ENCODE measurements around the gene SLC1A7. TPM values are rescaled to one million over a fixed set of nuclear protein-coding genes. Genes with fewer than 3 reads are reported as not detected.

SLC1A7 gene
- total and polyA plus RNA-seq, 2 experiments from 2014 or later, result not detected

DNA sequence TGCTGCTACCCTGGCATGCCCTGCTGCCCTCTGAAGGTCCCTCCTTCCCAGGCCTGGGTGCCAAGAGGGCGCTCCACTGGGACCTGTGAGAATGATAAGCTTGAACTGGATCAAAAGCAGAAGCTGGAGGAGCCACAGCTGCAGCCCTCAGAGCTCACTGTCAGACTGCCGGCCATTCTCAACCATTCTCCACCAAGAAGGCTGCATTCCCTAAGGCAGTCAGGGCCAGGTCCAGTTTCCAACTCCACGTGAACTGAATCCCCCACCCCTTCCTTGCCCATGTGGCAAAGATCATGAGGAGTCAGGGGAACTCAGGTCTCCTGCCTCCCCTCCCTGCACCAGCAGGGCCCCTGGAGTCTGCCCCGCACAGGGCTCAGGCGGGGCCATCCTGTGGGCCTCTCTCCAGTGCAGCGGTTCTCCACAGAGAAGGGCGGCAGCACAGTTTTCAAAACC lies 19.5 kb downstream of the SLC1A7 start:
- H3K4me1 Mint-ChIP-seq, result peaks cover 24% of the 10 kb centered on the region
- ATAC-seq, result peak; percentile 11
- no peak for TF ChIP-seq NANOG (IDR thresholded peaks at IDR 0.05; ENCODE audit: borderline replicate concordance)
- no peak for TF ChIP-seq CREB1 (CRISPR knock-in tag; IDR thresholded peaks at IDR 0.05; ENCODE audit: low read depth)
- no peak for TF ChIP-seq EZH2phosphoT487 (IDR thresholded peaks at IDR 0.05; ENCODE audit: unreplicated experiment)
- no peak for TF ChIP-seq ZNF114 (CRISPR knock-in tag; IDR thresholded peaks at IDR 0.05)
- TF ChIP-seq, protein P1, sequence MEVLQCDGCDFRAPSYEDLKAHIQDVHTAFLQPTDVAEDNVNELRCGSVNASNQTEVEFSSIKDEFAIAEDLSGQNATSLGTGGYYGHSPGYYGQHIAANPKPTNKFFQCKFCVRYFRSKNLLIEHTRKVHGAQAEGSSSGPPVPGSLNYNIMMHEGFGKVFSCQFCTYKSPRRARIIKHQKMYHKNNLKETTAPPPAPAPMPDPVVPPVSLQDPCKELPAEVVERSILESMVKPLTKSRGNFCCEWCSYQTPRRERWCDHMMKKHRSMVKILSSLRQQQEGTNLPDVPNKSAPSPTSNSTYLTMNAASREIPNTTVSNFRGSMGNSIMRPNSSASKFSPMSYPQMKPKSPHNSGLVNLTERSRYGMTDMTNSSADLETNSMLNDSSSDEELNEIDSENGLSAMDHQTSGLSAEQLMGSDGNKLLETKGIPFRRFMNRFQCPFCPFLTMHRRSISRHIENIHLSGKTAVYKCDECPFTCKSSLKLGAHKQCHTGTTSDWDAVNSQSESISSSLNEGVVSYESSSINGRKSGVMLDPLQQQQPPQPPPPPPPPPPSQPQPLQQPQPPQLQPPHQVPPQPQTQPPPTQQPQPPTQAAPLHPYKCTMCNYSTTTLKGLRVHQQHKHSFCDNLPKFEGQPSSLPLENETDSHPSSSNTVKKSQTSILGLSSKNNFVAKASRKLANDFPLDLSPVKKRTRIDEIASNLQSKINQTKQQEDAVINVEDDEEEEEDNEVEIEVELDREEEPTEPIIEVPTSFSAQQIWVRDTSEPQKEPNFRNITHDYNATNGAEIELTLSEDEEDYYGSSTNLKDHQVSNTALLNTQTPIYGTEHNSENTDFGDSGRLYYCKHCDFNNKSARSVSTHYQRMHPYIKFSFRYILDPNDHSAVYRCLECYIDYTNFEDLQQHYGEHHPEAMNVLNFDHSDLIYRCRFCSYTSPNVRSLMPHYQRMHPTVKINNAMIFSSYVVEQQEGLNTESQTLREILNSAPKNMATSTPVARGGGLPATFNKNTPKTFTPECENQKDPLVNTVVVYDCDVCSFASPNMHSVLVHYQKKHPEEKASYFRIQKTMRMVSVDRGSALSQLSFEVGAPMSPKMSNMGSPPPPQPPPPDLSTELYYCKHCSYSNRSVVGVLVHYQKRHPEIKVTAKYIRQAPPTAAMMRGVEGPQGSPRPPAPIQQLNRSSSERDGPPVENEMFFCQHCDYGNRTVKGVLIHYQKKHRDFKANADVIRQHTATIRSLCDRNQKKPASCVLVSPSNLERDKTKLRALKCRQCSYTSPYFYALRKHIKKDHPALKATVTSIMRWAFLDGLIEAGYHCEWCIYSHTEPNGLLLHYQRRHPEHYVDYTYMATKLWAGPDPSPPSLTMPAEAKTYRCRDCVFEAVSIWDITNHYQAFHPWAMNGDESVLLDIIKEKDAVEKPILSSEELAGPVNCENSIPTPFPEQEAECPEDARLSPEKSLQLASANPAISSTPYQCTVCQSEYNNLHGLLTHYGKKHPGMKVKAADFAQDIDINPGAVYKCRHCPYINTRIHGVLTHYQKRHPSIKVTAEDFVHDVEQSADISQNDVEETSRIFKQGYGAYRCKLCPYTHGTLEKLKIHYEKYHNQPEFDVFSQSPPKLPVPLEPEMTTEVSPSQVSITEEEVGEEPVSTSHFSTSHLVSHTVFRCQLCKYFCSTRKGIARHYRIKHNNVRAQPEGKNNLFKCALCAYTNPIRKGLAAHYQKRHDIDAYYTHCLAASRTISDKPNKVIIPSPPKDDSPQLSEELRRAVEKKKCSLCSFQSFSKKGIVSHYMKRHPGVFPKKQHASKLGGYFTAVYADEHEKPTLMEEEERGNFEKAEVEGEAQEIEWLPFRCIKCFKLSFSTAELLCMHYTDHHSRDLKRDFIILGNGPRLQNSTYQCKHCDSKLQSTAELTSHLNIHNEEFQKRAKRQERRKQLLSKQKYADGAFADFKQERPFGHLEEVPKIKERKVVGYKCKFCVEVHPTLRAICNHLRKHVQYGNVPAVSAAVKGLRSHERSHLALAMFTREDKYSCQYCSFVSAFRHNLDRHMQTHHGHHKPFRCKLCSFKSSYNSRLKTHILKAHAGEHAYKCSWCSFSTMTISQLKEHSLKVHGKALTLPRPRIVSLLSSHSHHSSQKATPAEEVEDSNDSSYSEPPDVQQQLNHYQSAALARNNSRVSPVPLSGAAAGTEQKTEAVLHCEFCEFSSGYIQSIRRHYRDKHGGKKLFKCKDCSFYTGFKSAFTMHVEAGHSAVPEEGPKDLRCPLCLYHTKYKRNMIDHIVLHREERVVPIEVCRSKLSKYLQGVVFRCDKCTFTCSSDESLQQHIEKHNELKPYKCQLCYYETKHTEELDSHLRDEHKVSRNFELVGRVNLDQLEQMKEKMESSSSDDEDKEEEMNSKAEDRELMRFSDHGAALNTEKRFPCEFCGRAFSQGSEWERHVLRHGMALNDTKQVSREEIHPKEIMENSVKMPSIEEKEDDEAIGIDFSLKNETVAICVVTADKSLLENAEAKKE (CRISPR knock-in tag; IDR thresholded peaks at IDR 0.05), result no peak
- TF ChIP-seq STAT1 (IDR thresholded peaks at IDR 0.05; ENCODE audit: unreplicated experiment), result no peak
- TF ChIP-seq, protein P2, sequence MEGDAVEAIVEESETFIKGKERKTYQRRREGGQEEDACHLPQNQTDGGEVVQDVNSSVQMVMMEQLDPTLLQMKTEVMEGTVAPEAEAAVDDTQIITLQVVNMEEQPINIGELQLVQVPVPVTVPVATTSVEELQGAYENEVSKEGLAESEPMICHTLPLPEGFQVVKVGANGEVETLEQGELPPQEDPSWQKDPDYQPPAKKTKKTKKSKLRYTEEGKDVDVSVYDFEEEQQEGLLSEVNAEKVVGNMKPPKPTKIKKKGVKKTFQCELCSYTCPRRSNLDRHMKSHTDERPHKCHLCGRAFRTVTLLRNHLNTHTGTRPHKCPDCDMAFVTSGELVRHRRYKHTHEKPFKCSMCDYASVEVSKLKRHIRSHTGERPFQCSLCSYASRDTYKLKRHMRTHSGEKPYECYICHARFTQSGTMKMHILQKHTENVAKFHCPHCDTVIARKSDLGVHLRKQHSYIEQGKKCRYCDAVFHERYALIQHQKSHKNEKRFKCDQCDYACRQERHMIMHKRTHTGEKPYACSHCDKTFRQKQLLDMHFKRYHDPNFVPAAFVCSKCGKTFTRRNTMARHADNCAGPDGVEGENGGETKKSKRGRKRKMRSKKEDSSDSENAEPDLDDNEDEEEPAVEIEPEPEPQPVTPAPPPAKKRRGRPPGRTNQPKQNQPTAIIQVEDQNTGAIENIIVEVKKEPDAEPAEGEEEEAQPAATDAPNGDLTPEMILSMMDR (conservative IDR thresholded peaks at IDR 0.05; ENCODE audit: low read depth in 2 of 2), result no peak
- TF ChIP-seq, protein P3, sequence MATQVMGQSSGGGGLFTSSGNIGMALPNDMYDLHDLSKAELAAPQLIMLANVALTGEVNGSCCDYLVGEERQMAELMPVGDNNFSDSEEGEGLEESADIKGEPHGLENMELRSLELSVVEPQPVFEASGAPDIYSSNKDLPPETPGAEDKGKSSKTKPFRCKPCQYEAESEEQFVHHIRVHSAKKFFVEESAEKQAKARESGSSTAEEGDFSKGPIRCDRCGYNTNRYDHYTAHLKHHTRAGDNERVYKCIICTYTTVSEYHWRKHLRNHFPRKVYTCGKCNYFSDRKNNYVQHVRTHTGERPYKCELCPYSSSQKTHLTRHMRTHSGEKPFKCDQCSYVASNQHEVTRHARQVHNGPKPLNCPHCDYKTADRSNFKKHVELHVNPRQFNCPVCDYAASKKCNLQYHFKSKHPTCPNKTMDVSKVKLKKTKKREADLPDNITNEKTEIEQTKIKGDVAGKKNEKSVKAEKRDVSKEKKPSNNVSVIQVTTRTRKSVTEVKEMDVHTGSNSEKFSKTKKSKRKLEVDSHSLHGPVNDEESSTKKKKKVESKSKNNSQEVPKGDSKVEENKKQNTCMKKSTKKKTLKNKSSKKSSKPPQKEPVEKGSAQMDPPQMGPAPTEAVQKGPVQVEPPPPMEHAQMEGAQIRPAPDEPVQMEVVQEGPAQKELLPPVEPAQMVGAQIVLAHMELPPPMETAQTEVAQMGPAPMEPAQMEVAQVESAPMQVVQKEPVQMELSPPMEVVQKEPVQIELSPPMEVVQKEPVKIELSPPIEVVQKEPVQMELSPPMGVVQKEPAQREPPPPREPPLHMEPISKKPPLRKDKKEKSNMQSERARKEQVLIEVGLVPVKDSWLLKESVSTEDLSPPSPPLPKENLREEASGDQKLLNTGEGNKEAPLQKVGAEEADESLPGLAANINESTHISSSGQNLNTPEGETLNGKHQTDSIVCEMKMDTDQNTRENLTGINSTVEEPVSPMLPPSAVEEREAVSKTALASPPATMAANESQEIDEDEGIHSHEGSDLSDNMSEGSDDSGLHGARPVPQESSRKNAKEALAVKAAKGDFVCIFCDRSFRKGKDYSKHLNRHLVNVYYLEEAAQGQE (IDR thresholded peaks at IDR 0.05; ENCODE audit: unreplicated experiment), result no peak
- TF ChIP-seq EZH2 (IDR thresholded peaks at IDR 0.05; ENCODE audit: low read depth, unreplicated experiment), result no peak
- Histone ChIP-seq H3K9me2 (ENCODE audit: insufficient read depth) (no peaks in the 10 kb centered on the region), H3K36me3 (ENCODE audit: insufficient read depth) (no peaks in the 10 kb centered on the region), H3K4me2 (no peak overlapping the region), H3F3A (replicated peaks; ENCODE audit: low read depth) (no peaks in the 10 kb centered on the region), H4K20me1 (replicated peaks; ENCODE audit: insufficient read depth) (no peaks in the 10 kb centered on the region), H3K27me3 (ENCODE audit: insufficient read depth) (no peaks in the 10 kb centered on the region), H3K27ac (ENCODE audit: low read depth) (no peak overlapping the region), H3K4me1 (ENCODE audit: insufficient read depth) (peaks cover 4% of the 10 kb centered on the region; the same call in 1 of the 2 replicates), H3K4me3 (no peak overlapping the region), H3K79me2 (replicated peaks; ENCODE audit: insufficient read depth) (no peaks in the 10 kb centered on the region), H2AFZ (peak overlapping the region; percentile 59; the same call in 1 of the 2 replicates)
- H3K27ac Mint-ChIP-seq, result no peak overlapping the region
- no peak overlapping the region for H3K4me3 Mint-ChIP-seq
- no peak for DNase-seq (ENCODE audit: low spot score)
- H3K36me3 Mint-ChIP-seq (ENCODE audit: low read depth), result peaks cover 3% of the 10 kb centered on the region; the same call in 1 of the 3 replicates
- no peaks in the 10 kb centered on the region for H3K9me3 Mint-ChIP-seq
- peaks cover 11% of the 10 kb centered on the region for H3K27me3 Mint-ChIP-seq (ENCODE audit: insufficient read depth, low read depth, poor library complexity)
